ENCODE results near the gene APOC3. TPM values are rescaled to one million over a fixed set of nuclear protein-coding genes. Genes with fewer than 3 reads are reported as not detected.
"Not testable (repeated sequence)": the region's sequence is repeated elsewhere in the genome, so short reads cannot be mapped to it uniquely, and the experiment has no call there.

APOC3 gene
- total and polyA plus RNA-seq, 10 of the 15 experiments (the other 5 are each of a cell fraction or from before 2014, with no cell fraction given): 1.9 TPM; not detected in 9

DNA sequence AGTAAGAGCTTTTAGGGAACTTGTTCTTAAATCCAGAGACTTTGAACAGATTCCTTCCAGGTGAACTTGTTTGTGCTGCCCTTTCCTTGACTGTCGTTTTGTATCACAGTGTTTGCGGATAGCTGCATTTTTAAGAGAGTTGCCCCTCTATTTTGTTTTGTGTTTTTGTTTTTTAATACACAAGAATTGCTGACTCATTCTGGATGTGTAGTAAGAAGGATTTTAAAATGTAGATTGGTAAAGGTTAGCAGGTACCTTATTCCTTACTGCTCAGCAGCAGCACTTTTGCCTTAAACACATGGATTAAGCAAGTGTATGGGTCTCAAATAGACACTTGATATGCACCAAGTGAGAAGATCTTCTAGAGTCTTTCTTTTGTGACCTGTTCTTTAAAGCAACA is 29.1 kb upstream of the APOC3 start (continued):
- TF ChIP-seq, protein P1, sequence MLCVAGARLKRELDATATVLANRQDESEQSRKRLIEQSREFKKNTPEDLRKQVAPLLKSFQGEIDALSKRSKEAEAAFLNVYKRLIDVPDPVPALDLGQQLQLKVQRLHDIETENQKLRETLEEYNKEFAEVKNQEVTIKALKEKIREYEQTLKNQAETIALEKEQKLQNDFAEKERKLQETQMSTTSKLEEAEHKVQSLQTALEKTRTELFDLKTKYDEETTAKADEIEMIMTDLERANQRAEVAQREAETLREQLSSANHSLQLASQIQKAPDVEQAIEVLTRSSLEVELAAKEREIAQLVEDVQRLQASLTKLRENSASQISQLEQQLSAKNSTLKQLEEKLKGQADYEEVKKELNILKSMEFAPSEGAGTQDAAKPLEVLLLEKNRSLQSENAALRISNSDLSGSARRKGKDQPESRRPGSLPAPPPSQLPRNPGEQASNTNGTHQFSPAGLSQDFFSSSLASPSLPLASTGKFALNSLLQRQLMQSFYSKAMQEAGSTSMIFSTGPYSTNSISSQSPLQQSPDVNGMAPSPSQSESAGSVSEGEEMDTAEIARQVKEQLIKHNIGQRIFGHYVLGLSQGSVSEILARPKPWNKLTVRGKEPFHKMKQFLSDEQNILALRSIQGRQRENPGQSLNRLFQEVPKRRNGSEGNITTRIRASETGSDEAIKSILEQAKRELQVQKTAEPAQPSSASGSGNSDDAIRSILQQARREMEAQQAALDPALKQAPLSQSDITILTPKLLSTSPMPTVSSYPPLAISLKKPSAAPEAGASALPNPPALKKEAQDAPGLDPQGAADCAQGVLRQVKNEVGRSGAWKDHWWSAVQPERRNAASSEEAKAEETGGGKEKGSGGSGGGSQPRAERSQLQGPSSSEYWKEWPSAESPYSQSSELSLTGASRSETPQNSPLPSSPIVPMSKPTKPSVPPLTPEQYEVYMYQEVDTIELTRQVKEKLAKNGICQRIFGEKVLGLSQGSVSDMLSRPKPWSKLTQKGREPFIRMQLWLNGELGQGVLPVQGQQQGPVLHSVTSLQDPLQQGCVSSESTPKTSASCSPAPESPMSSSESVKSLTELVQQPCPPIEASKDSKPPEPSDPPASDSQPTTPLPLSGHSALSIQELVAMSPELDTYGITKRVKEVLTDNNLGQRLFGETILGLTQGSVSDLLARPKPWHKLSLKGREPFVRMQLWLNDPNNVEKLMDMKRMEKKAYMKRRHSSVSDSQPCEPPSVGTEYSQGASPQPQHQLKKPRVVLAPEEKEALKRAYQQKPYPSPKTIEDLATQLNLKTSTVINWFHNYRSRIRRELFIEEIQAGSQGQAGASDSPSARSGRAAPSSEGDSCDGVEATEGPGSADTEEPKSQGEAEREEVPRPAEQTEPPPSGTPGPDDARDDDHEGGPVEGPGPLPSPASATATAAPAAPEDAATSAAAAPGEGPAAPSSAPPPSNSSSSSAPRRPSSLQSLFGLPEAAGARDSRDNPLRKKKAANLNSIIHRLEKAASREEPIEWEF (IDR thresholded peaks at IDR 0.05; ENCODE audit: insufficient replicate concordance, low read depth, low read length): no peak
- no peak for TF ChIP-seq SMC3 (IDR thresholded peaks at IDR 0.05; ENCODE audit: borderline replicate concordance, low read length)

DNA sequence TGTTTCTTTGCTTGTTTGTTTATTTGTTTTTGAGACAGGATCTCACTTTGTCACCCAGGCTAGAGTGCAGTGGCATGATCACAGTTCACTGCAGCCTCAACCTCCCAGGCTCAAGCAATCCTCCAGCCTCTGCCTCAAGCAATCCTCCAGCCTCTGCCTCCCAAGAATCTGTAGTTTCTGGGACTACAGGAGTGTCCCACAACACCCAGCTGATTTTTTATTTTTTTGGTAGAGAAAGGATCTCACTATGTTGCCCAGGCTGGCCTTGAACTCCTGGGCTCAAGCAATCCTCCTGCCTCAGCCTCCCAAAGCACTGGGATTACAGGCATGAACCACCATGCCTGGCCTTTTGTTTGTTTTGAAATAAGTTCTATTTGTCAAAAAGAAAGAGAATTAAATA is 28.0 kb upstream of the APOC3 start:
- H4K20me1 ChIP-seq (ENCODE audit: control insufficient read depth, insufficient read depth); H3K36me3 ChIP-seq (ENCODE audit: control insufficient read depth in 2 of 2, insufficient read depth in 2 of 2, low read length in 1 of 2); H3K9me3 ChIP-seq (replicated peaks; ENCODE audit: control insufficient read depth, insufficient read depth, low read length); H3K9ac ChIP-seq (ENCODE audit: control insufficient read depth, insufficient read depth, low read length); in situ Hi-C loops (cut with MboI); RAD21 ChIA-PET (ENCODE audit: unreplicated experiment); H2AFZ ChIP-seq (ENCODE audit: control insufficient read depth, low read depth, low read length); FAIRE-seq; SMC1A ChIA-PET (ENCODE audit: uncharacterized antibody, unreplicated experiment); DNase-seq (ENCODE audit: low read depth, low spot score); H3K4me1 ChIP-seq (ENCODE audit: control insufficient read depth, insufficient read depth, low read length); POLR2A ChIA-PET; H3K4me3 ChIP-seq; BruUV-seq (replicated peaks); ATAC-seq; H3K27ac ChIP-seq (ENCODE audit: control insufficient read depth, insufficient read depth); H3K4me2 ChIP-seq (ENCODE audit: control insufficient read depth, insufficient read depth); H3K79me2 ChIP-seq (ENCODE audit: control insufficient read depth, insufficient read depth, low read length); H3K27me3 ChIP-seq (replicated peaks in 1 of 2; ENCODE audit: control insufficient read depth in 2 of 2, insufficient read depth in 2 of 2, low read length in 1 of 2); intact Hi-C loops (cut with micrococcal nuclease; ENCODE audit: unreplicated experiment): not testable (repeated sequence)
- CTCF ChIA-PET: interaction anchor here (1.0 to 2.5 kb wide), 2 partner anchors 11 to 425 kb away, joined by 3 to 10 read pairs; partner anchors contain the start of gene APOA5
